Nephron (organoid): ENCODE results near the gene NIT2.

Experiments
- H3K27ac Mint-ChIP-seq, 3 experiments: 2 replicates each; pipeline ENCODE4 v1.8.0; 2020; ENCODE audit warnings: mixed read lengths in 3 of 3, mild to moderate bottlenecking in 2 of 3, moderate library complexity in 1 of 3
- H3K27me3 Mint-ChIP-seq: 2 replicates; pipeline ENCODE4 v1.8.0; 2021; ENCODE audit warnings: low read depth, mild to moderate bottlenecking, moderate library complexity, mixed read lengths
- H3K36me3 Mint-ChIP-seq: 2 replicates; pipeline ENCODE4 v1.8.0; 2020; ENCODE audit warnings: low read depth, mixed read lengths
- H3K4me1 Mint-ChIP-seq: 2 replicates; pipeline ENCODE4 v1.8.0; 2020; ENCODE audit warnings: mixed read lengths
- H3K4me3 Mint-ChIP-seq, 3 experiments: 2 replicates each; pipeline ENCODE4 v1.8.0; 2020; ENCODE audit warnings: mild to moderate bottlenecking in 3 of 3, mixed read lengths in 3 of 3, moderate library complexity in 2 of 3
- H3K9me3 Mint-ChIP-seq: 2 replicates; pipeline ENCODE4 v1.8.0; 2020; ENCODE audit warnings: mixed read lengths
- CTCF ChIP-seq, 3 experiments: fragments of 200-600 bp; sonication (generic); IDR thresholded peaks; one replicate each; pipeline ENCODE4 v1.5.0; 2021; ENCODE audit warnings: antibody characterized with exemption in 3 of 3; ENCODE audit not compliant: unreplicated experiment in 3 of 3

NIT2 gene

DNA sequence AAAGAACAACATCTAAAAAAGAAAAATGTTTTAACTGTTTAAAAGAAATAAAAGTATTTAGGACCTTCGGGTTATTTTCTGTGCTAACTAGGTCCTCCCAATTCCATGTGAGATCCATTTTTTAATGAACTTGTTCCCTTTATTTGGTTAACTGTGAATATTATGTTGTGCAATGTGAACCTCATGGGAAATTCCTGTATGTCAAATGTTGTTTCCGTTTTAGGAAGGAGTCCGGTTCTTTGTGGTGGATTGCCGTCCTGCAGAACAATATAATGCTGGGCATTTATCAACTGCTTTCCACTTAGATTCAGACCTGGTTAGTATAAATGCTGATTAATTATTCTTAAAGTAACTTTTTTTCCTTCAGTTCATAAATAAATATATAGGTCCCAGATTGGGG lies 35.5 kb upstream of the NIT2 start:
- no peak overlapping the region for H3K27ac Mint-ChIP-seq

DNA sequence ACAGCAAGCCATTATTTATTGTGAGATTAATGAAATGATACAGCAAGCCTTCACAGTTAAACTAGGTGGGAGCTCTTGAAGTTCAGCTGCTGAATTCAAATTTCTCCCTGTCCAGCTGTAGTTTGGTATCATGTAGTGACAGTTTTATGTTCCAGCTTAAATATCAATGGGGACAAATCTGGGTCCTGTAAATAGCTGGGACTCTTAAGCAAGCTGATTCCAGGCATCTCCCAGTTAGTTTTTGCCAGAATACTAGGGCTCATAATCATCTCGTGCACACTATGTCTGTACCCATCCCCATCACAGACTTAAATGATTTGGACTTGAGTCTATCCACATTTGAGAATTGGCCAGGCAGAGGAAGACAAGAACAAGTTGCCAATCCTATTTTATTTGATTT lies 27.9 kb upstream of the NIT2 start:
- TF ChIP-seq CTCF (IDR thresholded peaks at IDR 0.05; ENCODE audit: unreplicated experiment in 3 of 3), result no peak
- Mint-ChIP-seq H3K4me3 (no peak overlapping the region), H3K36me3 (peaks cover 23% of the 10 kb centered on the region), H3K9me3 (no peaks in the 10 kb centered on the region), H3K27ac (peak overlapping the region in 2 of 3 experiments; percentile 3 to 8), H3K27me3 (no peaks in the 10 kb centered on the region), H3K4me1 (peaks cover 5% of the 10 kb centered on the region)

More for the DNA sequence above, 35.5 kb upstream of the NIT2 start:
- no peaks in the 10 kb centered on the region for H3K27me3 Mint-ChIP-seq
- H3K4me3 Mint-ChIP-seq, result no peak overlapping the region
- no peaks in the 10 kb centered on the region for H3K9me3 Mint-ChIP-seq
- no peak for TF ChIP-seq CTCF (IDR thresholded peaks at IDR 0.05; ENCODE audit: unreplicated experiment in 3 of 3)
- H3K36me3 Mint-ChIP-seq, result peaks cover 55% of the 10 kb centered on the region
- H3K4me1 Mint-ChIP-seq, result no peaks in the 10 kb centered on the region

DNA sequence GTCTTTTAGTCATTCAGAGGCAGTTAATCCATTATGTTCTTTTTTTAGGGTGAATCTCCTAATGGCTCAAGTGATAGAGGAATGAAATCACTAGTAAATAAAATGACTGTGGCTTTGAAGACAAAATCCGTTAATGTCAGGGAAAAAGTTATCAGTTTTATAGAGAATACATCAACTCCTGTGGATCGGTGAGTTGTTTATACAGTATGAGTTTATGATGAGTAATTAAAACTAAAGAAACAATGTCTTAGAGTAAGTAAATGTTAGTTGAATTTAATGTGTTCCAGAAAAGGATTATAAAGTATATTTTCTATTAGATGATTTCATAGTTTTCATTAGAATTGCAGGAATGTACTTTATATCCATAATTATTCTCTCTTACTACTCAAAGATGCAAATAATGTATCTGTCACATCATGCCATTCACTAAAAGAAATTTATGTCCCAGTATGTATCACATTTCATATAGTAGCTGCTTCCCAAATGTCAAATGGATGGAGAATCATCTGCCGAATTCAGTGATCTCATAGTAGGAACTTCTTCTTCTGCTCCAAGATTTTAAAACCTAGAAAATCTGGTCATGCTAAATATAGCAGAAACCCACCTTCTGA lies 24.1 kb upstream of the NIT2 start:
- Mint-ChIP-seq H3K36me3 (peaks cover 16% of the 10 kb centered on the region), H3K4me1 (peaks cover 5% of the 10 kb centered on the region), H3K9me3 (no peaks in the 10 kb centered on the region), H3K27me3 (no peaks in the 10 kb centered on the region), H3K4me3 (no peak overlapping the region), H3K27ac (no peak overlapping the region)
- TF ChIP-seq CTCF (IDR thresholded peaks at IDR 0.05; ENCODE audit: unreplicated experiment in 3 of 3), result no peak

DNA sequence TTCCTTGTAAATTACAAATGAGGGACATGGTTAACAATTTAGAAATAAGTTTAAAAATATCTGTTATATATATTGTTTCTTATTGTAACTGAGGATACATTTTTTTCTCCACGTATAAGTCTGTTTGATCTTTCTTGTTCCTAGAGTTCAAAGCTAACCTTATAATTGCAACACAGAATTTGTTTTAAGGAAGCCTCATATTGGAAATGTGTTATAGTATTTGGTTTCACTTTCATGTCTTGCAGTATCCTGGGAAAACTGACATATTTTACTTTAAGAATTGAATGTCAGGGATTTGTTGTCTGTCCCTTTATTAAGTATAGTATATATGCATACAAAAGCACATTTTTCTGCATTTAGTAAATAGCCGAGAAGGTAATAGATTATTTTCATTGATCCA lies 23.5 kb upstream of the NIT2 start:
- no peak overlapping the region for H3K27ac Mint-ChIP-seq
- no peak overlapping the region for H3K4me3 Mint-ChIP-seq
- H3K9me3 Mint-ChIP-seq, result no peaks in the 10 kb centered on the region
- no peaks in the 10 kb centered on the region for H3K27me3 Mint-ChIP-seq
- TF ChIP-seq CTCF (IDR thresholded peaks at IDR 0.05; ENCODE audit: unreplicated experiment in 3 of 3), result no peak
- H3K4me1 Mint-ChIP-seq, result peaks cover 5% of the 10 kb centered on the region
- peaks cover 16% of the 10 kb centered on the region for H3K36me3 Mint-ChIP-seq

DNA sequence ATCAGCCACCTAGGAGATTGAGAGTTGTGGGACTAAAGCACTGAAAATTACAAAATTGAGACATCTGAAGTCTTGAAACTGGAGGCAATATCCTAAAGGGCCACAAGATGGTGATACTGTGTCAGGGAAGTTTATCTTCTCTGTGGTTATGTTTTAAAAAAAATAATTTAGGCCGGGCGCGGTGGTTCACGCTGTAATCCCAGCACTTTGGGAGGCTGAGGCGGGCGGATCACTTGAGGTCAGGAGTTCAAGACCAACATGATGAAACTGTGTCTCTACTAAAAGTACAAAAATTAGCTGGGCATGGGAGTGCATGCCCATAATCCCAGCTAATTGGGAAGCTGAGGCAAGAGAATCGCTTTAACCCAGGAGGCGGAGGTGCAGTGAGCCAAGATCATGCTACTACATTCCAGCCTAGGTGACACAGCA lies 17.9 kb upstream of the NIT2 start:
- Mint-ChIP-seq H3K36me3 (peaks cover 6% of the 10 kb centered on the region), H3K27me3 (no peaks in the 10 kb centered on the region), H3K27ac (no peak overlapping the region), H3K4me3 (no peak overlapping the region), H3K9me3 (no peaks in the 10 kb centered on the region), H3K4me1 (no peaks in the 10 kb centered on the region)
- TF ChIP-seq CTCF (IDR thresholded peaks at IDR 0.05; ENCODE audit: unreplicated experiment in 3 of 3), result peak; percentile 62 to 65 (median 65)

DNA sequence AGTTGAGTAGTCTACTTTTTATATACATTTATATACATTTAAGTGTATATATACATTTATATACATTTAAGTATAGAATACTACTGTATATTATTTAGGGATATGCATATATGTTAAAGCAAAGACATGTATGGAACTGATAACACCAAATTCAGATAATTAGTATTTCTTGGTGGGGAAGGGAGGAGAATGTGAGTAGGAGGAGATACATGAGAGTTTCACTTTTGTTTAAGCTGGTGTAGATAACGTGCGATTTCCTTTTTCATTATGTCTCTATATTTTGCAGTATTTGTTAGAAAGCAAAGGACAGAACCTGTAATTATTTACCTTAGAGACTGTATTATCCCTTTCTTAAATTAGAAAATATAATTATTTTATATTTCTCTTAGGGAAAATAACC lies 16.6 kb upstream of the NIT2 start:
- Mint-ChIP-seq H3K9me3 (no peaks in the 10 kb centered on the region), H3K4me1 (no peaks in the 10 kb centered on the region), H3K27me3 (no peaks in the 10 kb centered on the region), H3K4me3 (no peak overlapping the region), H3K27ac (no peak overlapping the region), H3K36me3 (peaks cover 6% of the 10 kb centered on the region)
- TF ChIP-seq CTCF (IDR thresholded peaks at IDR 0.05; ENCODE audit: unreplicated experiment in 3 of 3), result no peak
